ENCODE measurements around the gene TMPRSS2. TPM values are rescaled to one million over a fixed set of nuclear protein-coding genes. Genes with fewer than 3 reads are reported as not detected.

TMPRSS2 gene
- total and polyA plus RNA-seq, 2 donors (not counting 1 experiment from before 2014, with no cell fraction given), result not detected

DNA sequence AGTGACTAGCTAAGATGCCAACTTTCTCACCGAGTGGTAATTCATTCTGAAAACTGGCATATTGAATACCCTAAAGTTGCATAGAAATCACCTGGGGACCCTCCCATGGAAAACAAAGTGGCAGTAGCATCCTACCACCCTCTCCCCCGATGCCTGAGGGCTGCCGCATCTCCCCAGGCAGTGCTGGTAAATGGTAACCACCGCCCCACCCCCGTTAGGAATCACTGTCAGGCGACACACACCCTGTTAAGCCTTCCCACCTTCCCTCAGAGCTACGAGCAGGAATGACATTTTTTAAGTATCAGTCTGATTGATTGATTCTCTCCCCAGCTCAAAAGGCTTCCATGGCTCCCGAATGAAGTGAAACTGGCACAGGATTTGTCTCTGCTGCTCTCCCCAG, 28.3 kb downstream of the TMPRSS2 start:
- no peak overlapping the region for H3K9ac ChIP-seq (ENCODE audit: low read length)
- Mint-ChIP-seq H3K27me3 (peaks cover 9% of the 10 kb centered on the region), H3K27ac (no peak overlapping the region), H3K4me1 (peaks cover 6% of the 10 kb centered on the region), H3K9me3 (ENCODE audit: insufficient read depth) (no peaks in the 10 kb centered on the region), H3K4me3 (no peak overlapping the region)
- H3K4me3 ChIP-seq (ENCODE audit: control extremely low read depth in 1 of 5, extremely low read depth in 1 of 5, insufficient read depth in 1 of 5, low read depth in 2 of 5, low read length in 4 of 5), result no peak overlapping the region
- H2AFZ ChIP-seq (ENCODE audit: insufficient read depth, low read depth, low read length, poor library complexity, severe bottlenecking), result no peak overlapping the region
- H3K4me1 ChIP-seq (ENCODE audit: control insufficient read depth in 2 of 2, insufficient read depth in 2 of 2, low read length in 2 of 2), result no peaks in the 10 kb centered on the region
- ATAC-seq (ENCODE audit: low read depth) (no peak), DNase-seq (no peak)
- intact Hi-C loops (cut with micrococcal nuclease), result no loop called here
- H3K27ac ChIP-seq (ENCODE audit: low read length in 2 of 2), result no peak overlapping the region
- no peaks in the 10 kb centered on the region for H3K79me2 ChIP-seq (ENCODE audit: control insufficient read depth, insufficient read depth, low read length)
- POLR2A ChIA-PET, result no interaction called here
- H3K4me2 ChIP-seq (replicated peaks; ENCODE audit: low read depth, low read length, poor library complexity, severe bottlenecking), result no peak overlapping the region
- CTCF ChIA-PET, result no interaction called here
- no peaks in the 10 kb centered on the region for H4K20me1 ChIP-seq (ENCODE audit: control insufficient read depth, insufficient read depth, low read length, poor library complexity, severe bottlenecking)
- WGBS (ENCODE audit: insufficient coverage), result 78% methylated on average over 4 of the region's 8 CpGs
- TF ChIP-seq, protein P1, sequence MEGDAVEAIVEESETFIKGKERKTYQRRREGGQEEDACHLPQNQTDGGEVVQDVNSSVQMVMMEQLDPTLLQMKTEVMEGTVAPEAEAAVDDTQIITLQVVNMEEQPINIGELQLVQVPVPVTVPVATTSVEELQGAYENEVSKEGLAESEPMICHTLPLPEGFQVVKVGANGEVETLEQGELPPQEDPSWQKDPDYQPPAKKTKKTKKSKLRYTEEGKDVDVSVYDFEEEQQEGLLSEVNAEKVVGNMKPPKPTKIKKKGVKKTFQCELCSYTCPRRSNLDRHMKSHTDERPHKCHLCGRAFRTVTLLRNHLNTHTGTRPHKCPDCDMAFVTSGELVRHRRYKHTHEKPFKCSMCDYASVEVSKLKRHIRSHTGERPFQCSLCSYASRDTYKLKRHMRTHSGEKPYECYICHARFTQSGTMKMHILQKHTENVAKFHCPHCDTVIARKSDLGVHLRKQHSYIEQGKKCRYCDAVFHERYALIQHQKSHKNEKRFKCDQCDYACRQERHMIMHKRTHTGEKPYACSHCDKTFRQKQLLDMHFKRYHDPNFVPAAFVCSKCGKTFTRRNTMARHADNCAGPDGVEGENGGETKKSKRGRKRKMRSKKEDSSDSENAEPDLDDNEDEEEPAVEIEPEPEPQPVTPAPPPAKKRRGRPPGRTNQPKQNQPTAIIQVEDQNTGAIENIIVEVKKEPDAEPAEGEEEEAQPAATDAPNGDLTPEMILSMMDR (IDR thresholded peaks at IDR 0.05), result no peak
- no peak for TF ChIP-seq EZH2 (IDR thresholded peaks at IDR 0.05; ENCODE audit: borderline replicate concordance, insufficient read depth, low read depth, low read length, poor library complexity, severe bottlenecking)
- H3K27me3 ChIP-seq (replicated peaks in 1 of 4; ENCODE audit: control extremely low read depth in 1 of 4, control insufficient read depth in 3 of 4, insufficient read depth in 4 of 4, low read length in 3 of 4), result peaks cover 0 to 5% (median 2%) of the 10 kb centered on the region in 4 experiments
- H3K9me3 ChIP-seq (ENCODE audit: control extremely low read depth in 1 of 3, control insufficient read depth in 2 of 3, insufficient read depth in 1 of 3, low read length in 2 of 3), result no peaks in the 10 kb centered on the region
- H3K36me3 ChIP-seq (replicated peaks in 1 of 2; ENCODE audit: control extremely low read depth in 1 of 2, control insufficient read depth in 1 of 2, extremely low read depth in 1 of 2, insufficient read depth in 2 of 2, low read length in 1 of 2), result no peaks in the 10 kb centered on the region

DNA sequence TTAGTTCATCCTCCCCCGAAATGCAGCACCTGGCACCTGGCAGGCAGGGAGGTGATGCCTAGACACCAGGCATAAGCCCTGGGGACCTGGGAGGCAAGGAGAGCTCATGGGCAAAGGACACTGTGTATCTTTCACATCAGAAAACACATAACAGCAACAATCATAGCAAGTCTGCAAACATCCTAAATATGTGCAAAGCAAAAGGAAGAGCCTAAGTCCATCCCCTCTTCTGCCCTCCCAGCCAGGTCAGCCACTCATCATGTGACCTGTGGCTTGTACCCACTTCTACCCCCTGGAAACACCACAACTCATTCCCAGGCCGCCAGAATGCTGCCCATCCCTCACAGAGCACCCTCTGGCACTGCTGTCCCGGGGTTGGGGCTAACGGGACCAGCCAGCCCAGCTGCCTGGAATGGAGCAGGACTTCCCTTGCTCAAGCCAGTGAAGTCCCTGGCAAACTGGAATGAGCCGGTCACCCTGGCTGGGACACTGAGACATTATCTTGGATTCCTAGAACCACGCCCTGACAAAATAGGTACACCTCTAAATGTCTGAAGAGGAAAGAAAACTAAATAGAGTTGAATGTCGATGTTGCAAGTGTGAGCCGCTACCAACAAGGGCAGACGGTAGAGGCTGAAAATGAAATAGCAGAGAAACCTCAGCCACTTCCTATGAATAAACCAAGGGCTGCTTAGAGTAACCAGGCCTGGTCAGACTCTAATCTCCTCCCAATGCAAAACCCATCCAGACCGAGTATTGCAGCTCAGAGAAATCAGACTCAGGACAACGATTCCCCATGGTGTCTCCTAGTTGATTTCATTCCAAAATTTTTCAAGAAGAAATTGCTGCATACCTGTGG, 29.4 kb downstream of the TMPRSS2 start:
- H3K4me1 Mint-ChIP-seq, result peaks cover 6% of the 10 kb centered on the region
- ATAC-seq (ENCODE audit: low read depth), result no peak
- ChIA-PET CTCF (no interaction called here), POLR2A (no interaction called here)
- H3K4me1 ChIP-seq (ENCODE audit: control insufficient read depth in 2 of 2, insufficient read depth in 2 of 2, low read length in 2 of 2), result no peaks in the 10 kb centered on the region
- H3K27me3 Mint-ChIP-seq, result peaks cover 5% of the 10 kb centered on the region
- H3K4me3 Mint-ChIP-seq, result no peak overlapping the region
- no peak overlapping the region for H3K4me3 ChIP-seq (ENCODE audit: control extremely low read depth in 1 of 5, extremely low read depth in 1 of 5, insufficient read depth in 1 of 5, low read depth in 2 of 5, low read length in 4 of 5)
- no peaks in the 10 kb centered on the region for H3K9me3 ChIP-seq (ENCODE audit: control extremely low read depth in 1 of 3, control insufficient read depth in 2 of 3, insufficient read depth in 1 of 3, low read length in 2 of 3)
- no peak overlapping the region for H2AFZ ChIP-seq (ENCODE audit: insufficient read depth, low read depth, low read length, poor library complexity, severe bottlenecking)
- H3K27me3 ChIP-seq (replicated peaks in 1 of 4; ENCODE audit: control extremely low read depth in 1 of 4, control insufficient read depth in 3 of 4, insufficient read depth in 4 of 4, low read length in 3 of 4), result peaks cover 0 to 5% (median 2%) of the 10 kb centered on the region in 4 experiments
- H3K9me3 Mint-ChIP-seq (ENCODE audit: insufficient read depth), result no peaks in the 10 kb centered on the region
- no peak overlapping the region for H3K27ac ChIP-seq (ENCODE audit: low read length in 2 of 2)
- intact Hi-C loops (cut with micrococcal nuclease), result no loop called here
- no peak overlapping the region for H3K4me2 ChIP-seq (replicated peaks; ENCODE audit: low read depth, low read length, poor library complexity, severe bottlenecking)
- TF ChIP-seq, protein P1 (IDR thresholded peaks at IDR 0.05), result no peak
- no peak for TF ChIP-seq EZH2 (IDR thresholded peaks at IDR 0.05; ENCODE audit: borderline replicate concordance, insufficient read depth, low read depth, low read length, poor library complexity, severe bottlenecking)
- no peak for DNase-seq
- H4K20me1 ChIP-seq (ENCODE audit: control insufficient read depth, insufficient read depth, low read length, poor library complexity, severe bottlenecking), result no peaks in the 10 kb centered on the region
- no peak overlapping the region for H3K9ac ChIP-seq (ENCODE audit: low read length)
- no peaks in the 10 kb centered on the region for H3K36me3 ChIP-seq (replicated peaks in 1 of 2; ENCODE audit: control extremely low read depth in 1 of 2, control insufficient read depth in 1 of 2, extremely low read depth in 1 of 2, insufficient read depth in 2 of 2, low read length in 1 of 2)
- 78% methylated on average over 10 of the region's 11 CpGs for WGBS (ENCODE audit: insufficient coverage)
- H3K27ac Mint-ChIP-seq, result no peak overlapping the region
- no peaks in the 10 kb centered on the region for H3K79me2 ChIP-seq (ENCODE audit: control insufficient read depth, insufficient read depth, low read length)

All from B cell (primary cell).